Thyroid gland (tissue), 4 donors: ENCODE results near the gene LDLRAD3.

Source experiments
- CTCF ChIP-seq, 6 experiments: fragments of 200-600 bp in 3 of 6; fragments of 450-650 bp in 3 of 6; sonication (generic) in 3 of 6; IDR thresholded peaks; one replicate each; pipeline ENCODE4 v1.5.1; 2016 to 2019; ENCODE audit warnings: antibody characterized with exemption in 6 of 6, mild to moderate bottlenecking in 2 of 6, inconsistent platforms in 1 of 6, moderate library complexity in 1 of 6
- POLR2A ChIP-seq, 2 donors: fragments of 450-650 bp; IDR thresholded peaks; one replicate each; pipeline ENCODE4 v1.6.1; 2017; ENCODE audit warnings: antibody characterized with exemption in 2 of 2, mild to moderate bottlenecking in 2 of 2, moderate library complexity in 1 of 2

GRCh38 chr11:36273110-36273509 is 329.2 kb downstream of the LDLRAD3 start:
- TF ChIP-seq CTCF (IDR thresholded peaks at IDR 0.05), result no peak
- TF ChIP-seq POLR2A (IDR thresholded peaks at IDR 0.05), result no peak
